ENCODE data around the gene RBM11.

The RBM11 gene

GRCh38 chr21:14241297-14241696 lies 25.3 kb downstream of the RBM11 start:
- H3K27ac ChIP-seq (replicated peaks): no peak overlapping the region
- TF ChIP-seq, protein P1, sequence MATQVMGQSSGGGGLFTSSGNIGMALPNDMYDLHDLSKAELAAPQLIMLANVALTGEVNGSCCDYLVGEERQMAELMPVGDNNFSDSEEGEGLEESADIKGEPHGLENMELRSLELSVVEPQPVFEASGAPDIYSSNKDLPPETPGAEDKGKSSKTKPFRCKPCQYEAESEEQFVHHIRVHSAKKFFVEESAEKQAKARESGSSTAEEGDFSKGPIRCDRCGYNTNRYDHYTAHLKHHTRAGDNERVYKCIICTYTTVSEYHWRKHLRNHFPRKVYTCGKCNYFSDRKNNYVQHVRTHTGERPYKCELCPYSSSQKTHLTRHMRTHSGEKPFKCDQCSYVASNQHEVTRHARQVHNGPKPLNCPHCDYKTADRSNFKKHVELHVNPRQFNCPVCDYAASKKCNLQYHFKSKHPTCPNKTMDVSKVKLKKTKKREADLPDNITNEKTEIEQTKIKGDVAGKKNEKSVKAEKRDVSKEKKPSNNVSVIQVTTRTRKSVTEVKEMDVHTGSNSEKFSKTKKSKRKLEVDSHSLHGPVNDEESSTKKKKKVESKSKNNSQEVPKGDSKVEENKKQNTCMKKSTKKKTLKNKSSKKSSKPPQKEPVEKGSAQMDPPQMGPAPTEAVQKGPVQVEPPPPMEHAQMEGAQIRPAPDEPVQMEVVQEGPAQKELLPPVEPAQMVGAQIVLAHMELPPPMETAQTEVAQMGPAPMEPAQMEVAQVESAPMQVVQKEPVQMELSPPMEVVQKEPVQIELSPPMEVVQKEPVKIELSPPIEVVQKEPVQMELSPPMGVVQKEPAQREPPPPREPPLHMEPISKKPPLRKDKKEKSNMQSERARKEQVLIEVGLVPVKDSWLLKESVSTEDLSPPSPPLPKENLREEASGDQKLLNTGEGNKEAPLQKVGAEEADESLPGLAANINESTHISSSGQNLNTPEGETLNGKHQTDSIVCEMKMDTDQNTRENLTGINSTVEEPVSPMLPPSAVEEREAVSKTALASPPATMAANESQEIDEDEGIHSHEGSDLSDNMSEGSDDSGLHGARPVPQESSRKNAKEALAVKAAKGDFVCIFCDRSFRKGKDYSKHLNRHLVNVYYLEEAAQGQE (IDR thresholded peaks at IDR 0.05; ENCODE audit: insufficient replicate concordance, low read depth): no peak
- TF ChIP-seq POLR2AphosphoS5 (IDR thresholded peaks at IDR 0.05; ENCODE audit: low read depth): no peak
- no peak for TF ChIP-seq GABPA (IDR thresholded peaks at IDR 0.05; ENCODE audit: low read depth)
- no peak for TF ChIP-seq CTCF (IDR thresholded peaks at IDR 0.05; ENCODE audit: insufficient read depth, low read length)
- no peak for TF ChIP-seq SPI1 (IDR thresholded peaks at IDR 0.05; ENCODE audit: borderline replicate concordance, low read depth)
- H3K4me3 ChIP-seq (replicated peaks; ENCODE audit: insufficient read depth, low read length): no peak overlapping the region
- no peaks in the 10 kb centered on the region for H3K27me3 ChIP-seq (ENCODE audit: insufficient read depth, poor library complexity, severe bottlenecking)
- no peak for DNase-seq (ENCODE audit: low read depth in 1 of 2, low spot score in 1 of 2)

- Histone ChIP-seq H3K27me3 (ENCODE audit: insufficient read depth, poor library complexity, severe bottlenecking) (no peaks in the 10 kb centered on the region), H3K27ac (replicated peaks) (no peak overlapping the region), H3K4me3 (replicated peaks; ENCODE audit: insufficient read depth, low read length) (no peak overlapping the region)
- no peak for DNase-seq (ENCODE audit: low read depth in 1 of 2, low spot score in 1 of 2)
- TF ChIP-seq GABPA (IDR thresholded peaks at IDR 0.05; ENCODE audit: low read depth) (no peak), SPI1 (IDR thresholded peaks at IDR 0.05; ENCODE audit: borderline replicate concordance, low read depth) (no peak), POLR2AphosphoS5 (IDR thresholded peaks at IDR 0.05; ENCODE audit: low read depth) (no peak)
These were observed 27.5 kb downstream of the RBM11 start for GRCh38 chr21:14243461-14243860.

DNA sequence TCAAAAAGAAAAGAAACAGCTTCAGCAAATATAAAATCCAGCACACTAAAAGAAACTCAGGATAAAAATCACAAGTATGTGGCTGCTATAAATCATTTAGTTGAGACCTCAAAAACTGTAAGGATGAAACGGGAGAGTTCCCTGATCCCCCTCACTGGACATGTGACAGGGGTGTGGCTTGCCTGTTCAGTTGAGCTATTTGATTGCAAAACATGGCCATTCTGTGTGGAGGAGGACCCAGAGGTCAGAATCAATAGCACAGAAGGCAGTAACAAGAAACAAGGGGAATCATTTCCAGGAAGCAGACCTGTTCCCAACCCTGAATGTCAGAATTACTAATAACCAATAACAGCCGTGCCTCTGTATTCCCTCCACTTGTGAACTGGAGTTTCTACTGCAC lies 27.9 kb downstream of the RBM11 start:
- no peak overlapping the region for H3K4me3 ChIP-seq (replicated peaks; ENCODE audit: insufficient read depth, low read length)
- no peak overlapping the region for H3K27ac ChIP-seq (replicated peaks)
- TF ChIP-seq GABPA (IDR thresholded peaks at IDR 0.05; ENCODE audit: low read depth): no peak
- TF ChIP-seq, protein P1 (IDR thresholded peaks at IDR 0.05; ENCODE audit: insufficient replicate concordance, low read depth): no peak
- no peak for TF ChIP-seq SPI1 (IDR thresholded peaks at IDR 0.05; ENCODE audit: borderline replicate concordance, low read depth)
- no peak for DNase-seq (ENCODE audit: low read depth in 1 of 2, low spot score in 1 of 2)
- no peaks in the 10 kb centered on the region for H3K27me3 ChIP-seq (ENCODE audit: insufficient read depth, poor library complexity, severe bottlenecking)

DNA sequence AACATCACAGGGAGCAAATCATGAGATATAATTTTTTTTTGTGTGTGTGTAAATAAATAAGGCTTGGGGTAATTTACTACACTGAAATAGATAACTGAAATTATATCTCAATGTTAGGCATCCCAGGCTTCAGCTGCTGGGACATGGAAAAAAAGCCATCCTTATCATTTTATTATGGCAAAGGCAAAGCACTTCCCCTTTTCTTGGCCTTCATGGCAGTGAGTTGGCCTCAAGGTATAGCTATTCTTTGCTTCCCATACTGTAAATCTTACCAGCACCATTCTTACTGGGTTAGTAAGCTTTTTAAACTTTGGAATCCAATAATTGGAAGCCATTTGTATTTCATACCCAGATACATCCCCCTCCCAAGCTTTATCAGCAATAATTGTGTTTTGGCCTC lies 29.0 kb downstream of the RBM11 start:
- TF ChIP-seq SPI1 (IDR thresholded peaks at IDR 0.05; ENCODE audit: borderline replicate concordance, low read depth) (peak; percentile 78), CTCF (IDR thresholded peaks at IDR 0.05; ENCODE audit: insufficient read depth, low read length) (no peak), POLR2AphosphoS5 (IDR thresholded peaks at IDR 0.05; ENCODE audit: low read depth) (no peak)
- TF ChIP-seq, protein P1 (IDR thresholded peaks at IDR 0.05; ENCODE audit: insufficient replicate concordance, low read depth): no peak

More for the DNA sequence above, 29.0 kb downstream of the RBM11 start:
- no peak for DNase-seq (ENCODE audit: low read depth in 1 of 2, low spot score in 1 of 2)
- Histone ChIP-seq H3K4me3 (replicated peaks; ENCODE audit: insufficient read depth, low read length) (no peak overlapping the region), H3K27ac (replicated peaks) (no peak overlapping the region), H3K27me3 (ENCODE audit: insufficient read depth, poor library complexity, severe bottlenecking) (no peaks in the 10 kb centered on the region)

All from HL-60 (cell line).